Chondrocyte (in vitro differentiated cells): ENCODE data around the gene PTF1A. TPM values are rescaled to one million over a fixed set of nuclear protein-coding genes. Genes with fewer than 3 reads are reported as not detected.
A peak's percentile ranks its signal among the peaks of the same experiment; 100 is the strongest.

ENCODE experiments used
- DNase-seq: peaks from one replicate; pipeline ENCODE4 v3.0.0; 2021; ENCODE audit warnings: mixed read lengths, low spot score
- H3K27ac Mint-ChIP-seq: one replicate; pipeline ENCODE4 v1.8.0; 2021; ENCODE audit warnings: mild to moderate bottlenecking, moderate library complexity, mixed read lengths; ENCODE audit not compliant: unreplicated experiment
- H3K27me3 Mint-ChIP-seq: 2 replicates; pipeline ENCODE4 v1.8.0; 2021; ENCODE audit warnings: low read depth, mixed read lengths
- H3K36me3 Mint-ChIP-seq: 2 replicates; pipeline ENCODE4 v1.8.0; 2021; ENCODE audit warnings: low read depth, mixed read lengths
- H3K4me1 Mint-ChIP-seq: 2 replicates; pipeline ENCODE4 v1.8.0; 2021; ENCODE audit warnings: low read depth, mild to moderate bottlenecking, mixed read lengths
- H3K4me3 Mint-ChIP-seq: one replicate; pipeline ENCODE4 v1.8.0; 2021; ENCODE audit warnings: mild to moderate bottlenecking, moderate library complexity, mixed read lengths; ENCODE audit not compliant: unreplicated experiment
- H3K9me3 Mint-ChIP-seq: 2 replicates; pipeline ENCODE4 v1.8.0; 2021; ENCODE audit warnings: low read depth, mixed read lengths
- total RNA-seq: library from RNA; stranded (reverse); gene quantifications from 3 replicates; pipeline ENCODE4 v1.2.1, GENCODE V29; 2021
- TF ChIP-seq, protein P1 (sequence below): fragments of 200-600 bp; sonication (generic); IDR thresholded peaks from 2 replicates; pipeline ENCODE4 v1.5.0; 2021; ENCODE audit warnings: antibody characterized with exemption, mild to moderate bottlenecking, moderate library complexity

Gene PTF1A
- total RNA-seq, 1 donor from 2014 or later: not detected

DNA sequence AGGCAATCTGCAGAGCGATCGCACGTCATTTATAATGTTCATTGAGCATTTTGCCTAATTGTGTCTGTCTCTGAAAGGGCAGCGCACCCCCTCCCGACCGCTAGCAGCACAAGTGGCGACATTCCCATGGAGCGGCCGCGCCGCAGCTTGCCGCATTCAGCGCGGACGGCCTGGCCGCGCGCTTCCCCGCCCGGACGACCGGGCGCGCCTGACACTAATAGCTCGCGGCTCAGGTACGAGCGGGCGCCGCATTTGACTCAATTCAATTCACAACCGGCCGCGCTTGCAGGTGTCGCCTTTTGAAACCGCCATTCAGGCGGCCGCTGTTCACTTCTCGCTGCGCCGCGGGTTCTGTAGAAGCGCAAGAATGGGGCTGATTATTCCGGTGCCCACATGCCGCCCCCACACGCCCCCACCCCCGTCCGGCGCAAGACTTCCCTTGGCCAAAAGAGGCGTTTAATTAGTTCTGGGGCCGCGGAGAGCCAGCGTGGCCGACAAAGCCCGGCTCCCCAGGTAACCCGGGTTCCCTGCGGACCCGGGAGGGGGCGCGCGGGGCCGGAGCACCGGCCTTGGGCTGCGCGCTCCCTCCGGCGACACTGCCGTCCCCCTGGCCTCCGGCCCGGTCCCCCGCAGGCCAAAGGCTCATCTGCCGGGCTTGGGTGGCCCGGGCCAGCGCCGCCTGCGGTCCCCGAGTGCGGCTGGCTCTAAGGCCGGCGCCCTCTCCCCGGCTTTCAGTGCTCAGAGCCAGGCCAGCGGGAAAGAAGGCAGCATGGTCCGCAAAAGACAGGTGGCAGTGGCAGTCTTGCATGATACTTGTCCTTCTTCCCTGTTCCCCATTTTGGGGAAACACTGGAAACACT lies 18.7 kb upstream of the PTF1A start:
- Mint-ChIP-seq H3K36me3 (no peaks in the 10 kb centered on the region), H3K27me3 (peaks cover 75% of the 10 kb centered on the region), H3K9me3 (no peaks in the 10 kb centered on the region), H3K4me3 (peak overlapping the region; percentile 16), H3K27ac (no peak overlapping the region), H3K4me1 (peaks cover 8% of the 10 kb centered on the region)
- DNase-seq: no peak
- TF ChIP-seq, protein P1, sequence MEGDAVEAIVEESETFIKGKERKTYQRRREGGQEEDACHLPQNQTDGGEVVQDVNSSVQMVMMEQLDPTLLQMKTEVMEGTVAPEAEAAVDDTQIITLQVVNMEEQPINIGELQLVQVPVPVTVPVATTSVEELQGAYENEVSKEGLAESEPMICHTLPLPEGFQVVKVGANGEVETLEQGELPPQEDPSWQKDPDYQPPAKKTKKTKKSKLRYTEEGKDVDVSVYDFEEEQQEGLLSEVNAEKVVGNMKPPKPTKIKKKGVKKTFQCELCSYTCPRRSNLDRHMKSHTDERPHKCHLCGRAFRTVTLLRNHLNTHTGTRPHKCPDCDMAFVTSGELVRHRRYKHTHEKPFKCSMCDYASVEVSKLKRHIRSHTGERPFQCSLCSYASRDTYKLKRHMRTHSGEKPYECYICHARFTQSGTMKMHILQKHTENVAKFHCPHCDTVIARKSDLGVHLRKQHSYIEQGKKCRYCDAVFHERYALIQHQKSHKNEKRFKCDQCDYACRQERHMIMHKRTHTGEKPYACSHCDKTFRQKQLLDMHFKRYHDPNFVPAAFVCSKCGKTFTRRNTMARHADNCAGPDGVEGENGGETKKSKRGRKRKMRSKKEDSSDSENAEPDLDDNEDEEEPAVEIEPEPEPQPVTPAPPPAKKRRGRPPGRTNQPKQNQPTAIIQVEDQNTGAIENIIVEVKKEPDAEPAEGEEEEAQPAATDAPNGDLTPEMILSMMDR: no peak

DNA sequence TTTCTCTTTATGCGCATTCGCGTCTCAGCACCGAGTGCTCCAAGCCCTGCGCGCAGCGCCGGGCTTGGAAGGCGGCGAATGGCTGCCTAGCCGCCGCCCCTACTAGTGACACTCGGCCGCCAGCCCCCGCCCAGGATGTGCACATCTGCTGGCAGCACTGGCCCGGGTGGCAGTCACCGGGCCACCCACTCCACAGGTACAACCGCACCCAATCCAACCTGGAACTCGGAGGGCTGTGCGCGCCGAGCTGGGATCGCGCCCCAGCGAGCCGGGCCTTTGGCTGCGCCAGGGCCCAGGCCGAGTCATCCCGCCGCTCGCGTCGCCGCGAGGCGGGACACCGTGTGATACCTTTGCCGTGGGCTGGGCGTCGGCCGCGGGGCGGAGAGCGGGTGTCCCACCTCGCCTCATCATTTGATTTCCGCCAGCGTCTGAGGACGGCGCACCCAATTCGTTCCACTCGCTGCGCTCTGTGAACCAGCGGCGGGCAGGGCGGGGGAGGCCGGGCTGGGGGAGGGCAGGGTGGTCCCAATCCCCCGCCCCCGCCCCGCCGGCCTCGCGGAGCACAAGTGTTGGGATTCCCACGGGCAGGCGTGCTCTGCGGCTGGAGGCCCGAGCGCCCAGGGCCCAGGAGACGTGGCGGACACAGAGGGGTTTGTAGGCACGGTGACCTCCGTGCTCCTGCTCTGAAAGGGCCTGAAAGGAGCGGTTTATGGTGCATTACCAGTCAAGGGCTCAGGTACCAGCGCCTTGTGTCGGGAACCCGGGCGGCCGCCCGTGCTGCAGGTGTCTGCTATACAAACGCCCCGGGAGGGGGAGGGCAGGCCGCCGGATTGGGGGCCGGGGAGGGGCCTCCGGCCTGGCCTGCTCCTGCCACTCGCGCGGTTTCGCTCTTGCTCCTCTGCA lies 17.8 kb upstream of the PTF1A start:
- no peaks in the 10 kb centered on the region for H3K9me3 Mint-ChIP-seq
- H3K36me3 Mint-ChIP-seq: no peaks in the 10 kb centered on the region
- TF ChIP-seq, protein P1: no peak
- peaks cover 8% of the 10 kb centered on the region for H3K4me1 Mint-ChIP-seq
- H3K27me3 Mint-ChIP-seq: peaks cover 75% of the 10 kb centered on the region
- no peak for DNase-seq
- H3K4me3 Mint-ChIP-seq: peak overlapping the region; percentile 12
- no peak overlapping the region for H3K27ac Mint-ChIP-seq

DNA sequence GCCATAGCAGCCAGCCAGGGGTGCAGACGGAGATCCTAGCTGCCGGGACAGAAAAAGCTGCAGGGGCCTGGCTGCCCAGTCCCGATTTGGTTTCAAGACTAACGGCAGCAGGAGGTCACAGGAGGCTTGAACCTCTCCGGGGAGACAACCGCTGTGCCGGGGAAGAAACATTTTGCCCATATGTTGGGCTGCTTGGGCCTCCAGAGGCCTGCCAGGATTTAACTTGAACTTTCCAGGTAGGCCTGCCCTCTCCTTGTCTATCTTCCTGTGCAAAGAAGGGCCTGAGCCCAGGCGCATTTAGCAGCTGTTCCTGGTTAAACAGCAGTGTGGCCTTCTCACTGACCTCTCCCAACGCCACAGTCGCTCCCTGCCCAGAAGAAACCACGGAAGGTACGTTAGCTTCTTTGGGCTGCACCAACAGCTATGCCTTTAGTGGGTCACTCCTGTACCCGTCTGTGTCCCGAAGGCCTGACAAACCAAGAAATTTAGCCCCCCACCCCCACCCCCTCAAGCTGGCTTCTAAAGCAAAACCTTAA lies 17.1 kb upstream of the PTF1A start:
- DNase-seq: no peak
- no peak overlapping the region for H3K4me3 Mint-ChIP-seq
- TF ChIP-seq, protein P1: no peak
- peaks cover 73% of the 10 kb centered on the region for H3K27me3 Mint-ChIP-seq
- no peaks in the 10 kb centered on the region for H3K36me3 Mint-ChIP-seq
- no peaks in the 10 kb centered on the region for H3K9me3 Mint-ChIP-seq
- peaks cover 8% of the 10 kb centered on the region for H3K4me1 Mint-ChIP-seq
- no peak overlapping the region for H3K27ac Mint-ChIP-seq

DNA sequence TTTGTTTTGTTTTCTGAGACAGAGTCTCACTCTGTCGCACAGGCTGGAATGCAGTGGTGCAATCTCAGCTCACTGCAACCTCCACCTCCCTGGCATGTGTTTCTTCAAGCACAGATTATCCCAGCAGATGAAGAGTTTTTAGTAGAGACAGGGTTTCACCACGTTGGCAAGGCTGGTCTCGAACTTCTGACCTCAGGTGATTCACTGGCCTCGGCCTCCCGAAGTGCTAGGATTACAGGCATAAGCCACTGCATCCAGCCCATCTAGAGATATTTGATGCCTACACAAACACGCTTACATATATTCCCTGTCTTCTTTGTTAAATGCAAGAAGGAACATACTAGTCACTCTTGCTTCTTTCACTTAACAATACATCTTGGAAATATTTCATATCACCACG lies 5.9 kb upstream of the PTF1A start:
- TF ChIP-seq, protein P1: no peak
- DNase-seq: no peak
- Mint-ChIP-seq H3K4me3 (no peak overlapping the region), H3K36me3 (no peaks in the 10 kb centered on the region), H3K27me3 (peaks cover 64% of the 10 kb centered on the region), H3K4me1 (peaks cover 4% of the 10 kb centered on the region), H3K9me3 (no peaks in the 10 kb centered on the region), H3K27ac (no peak overlapping the region)

DNA sequence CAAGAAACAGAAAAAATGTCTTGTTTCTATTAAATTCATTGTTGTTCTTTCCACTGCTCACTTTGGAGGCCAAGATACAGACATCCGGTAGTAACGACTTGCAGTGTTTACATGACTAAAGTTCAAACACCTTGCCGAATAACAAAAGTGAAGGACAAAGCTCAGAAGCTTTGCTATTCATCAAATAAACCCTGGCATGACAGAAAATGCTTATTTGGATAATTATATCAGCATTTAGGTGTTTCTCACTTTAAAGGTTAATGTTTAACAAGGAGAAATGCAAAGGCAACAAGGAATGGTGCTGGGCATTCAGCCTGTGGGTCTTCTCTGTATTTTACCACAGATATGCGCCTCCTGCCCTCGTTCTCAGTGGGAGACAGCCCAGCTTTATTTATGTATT lies 5.4 kb upstream of the PTF1A start:
- Mint-ChIP-seq H3K9me3 (no peaks in the 10 kb centered on the region), H3K27me3 (peaks cover 64% of the 10 kb centered on the region), H3K27ac (no peak overlapping the region), H3K4me1 (peaks cover 5% of the 10 kb centered on the region), H3K4me3 (no peak overlapping the region), H3K36me3 (no peaks in the 10 kb centered on the region)
- TF ChIP-seq, protein P1: no peak
- DNase-seq: no peak
